ENCODE results near the gene PAM.
"Not testable (repeated sequence)": the region's sequence is repeated elsewhere in the genome, so short reads cannot be mapped to it uniquely, and the experiment has no call there.

PAM gene

DNA sequence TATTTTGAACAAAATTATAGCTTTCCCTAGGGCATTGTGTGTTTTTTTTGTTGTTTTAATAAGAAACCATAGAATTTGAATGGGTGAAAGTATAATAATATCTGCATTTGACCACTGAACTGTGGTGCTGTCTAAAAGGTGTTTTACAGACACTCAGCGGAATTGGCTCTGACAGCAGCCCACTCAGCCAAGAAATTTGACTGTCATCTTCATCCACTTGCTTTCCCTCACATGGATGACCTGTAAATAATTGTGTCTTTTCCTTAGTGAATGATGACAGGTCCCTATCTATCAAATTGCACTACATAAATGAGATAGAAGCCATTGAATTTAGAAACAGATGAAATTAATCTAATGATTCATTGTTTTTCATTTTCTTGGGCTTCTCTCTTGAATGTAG, 150.0 kb downstream of the PAM start:
- no peak for DNase-seq

DNA sequence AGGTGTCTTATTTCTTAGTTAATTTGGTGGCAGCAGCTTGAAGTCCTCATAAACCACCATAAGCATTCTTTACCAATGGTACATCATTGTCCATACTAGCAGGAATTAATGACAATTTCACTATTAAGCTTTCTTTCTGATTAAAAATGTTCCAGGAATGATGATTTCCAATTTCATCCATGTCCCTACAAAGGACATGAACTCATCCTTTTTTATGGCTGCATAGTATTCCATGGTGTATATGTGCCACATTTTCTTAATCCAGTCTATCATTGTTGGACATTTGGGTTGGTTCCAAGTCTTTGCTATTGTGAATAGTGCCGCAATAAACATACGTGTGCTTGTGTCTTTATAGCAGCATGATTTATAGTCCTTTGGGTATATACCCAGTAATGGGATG, 152.0 kb downstream of the PAM start:
- DNase-seq = not testable (repeated sequence)

DNA sequence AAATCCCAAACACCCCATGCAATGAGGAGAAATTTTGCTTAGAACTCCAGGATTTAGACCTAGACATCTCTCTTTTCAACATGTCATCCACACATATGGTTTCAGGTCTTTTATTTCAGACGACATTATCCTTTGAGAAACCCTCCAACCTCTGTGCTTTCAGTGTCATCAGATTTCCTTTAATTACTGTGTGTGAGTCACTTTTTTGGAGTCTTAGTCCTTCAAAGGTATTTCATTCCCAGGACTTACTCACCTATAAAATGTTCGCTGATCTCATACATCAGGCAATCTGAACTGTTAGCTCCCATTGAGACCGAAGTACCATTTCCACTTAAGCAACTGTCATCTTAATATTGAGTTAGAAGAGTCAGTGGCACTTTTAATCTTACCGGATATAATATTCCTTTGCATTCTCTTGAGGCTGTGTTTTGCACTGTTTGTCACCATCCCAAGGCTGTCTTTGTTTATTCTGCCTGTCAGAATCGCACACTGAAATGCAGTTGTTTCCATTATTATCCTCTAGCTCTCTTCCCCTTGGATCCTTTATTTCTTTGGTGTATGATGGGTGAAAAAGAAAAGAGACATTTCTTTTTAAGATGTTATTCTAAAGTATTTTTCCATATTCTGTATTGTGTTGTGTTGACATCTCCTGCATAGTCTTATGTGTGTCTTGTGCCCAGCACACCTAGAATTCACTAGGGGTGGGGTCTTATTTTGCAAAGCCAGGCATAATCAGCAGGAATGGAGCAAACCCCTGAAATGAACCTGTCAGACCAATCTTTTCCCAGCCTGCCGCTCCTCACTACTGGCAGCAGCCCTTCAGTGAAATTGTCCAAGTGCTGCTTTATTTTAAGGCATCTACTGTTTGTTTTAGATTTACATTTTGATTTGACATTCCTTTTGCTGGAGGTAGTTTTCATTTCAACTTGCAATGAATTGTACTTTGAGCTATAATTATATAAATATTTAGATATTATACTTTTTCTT, 155.4 kb downstream of the PAM start:
- no peak for DNase-seq

DNA sequence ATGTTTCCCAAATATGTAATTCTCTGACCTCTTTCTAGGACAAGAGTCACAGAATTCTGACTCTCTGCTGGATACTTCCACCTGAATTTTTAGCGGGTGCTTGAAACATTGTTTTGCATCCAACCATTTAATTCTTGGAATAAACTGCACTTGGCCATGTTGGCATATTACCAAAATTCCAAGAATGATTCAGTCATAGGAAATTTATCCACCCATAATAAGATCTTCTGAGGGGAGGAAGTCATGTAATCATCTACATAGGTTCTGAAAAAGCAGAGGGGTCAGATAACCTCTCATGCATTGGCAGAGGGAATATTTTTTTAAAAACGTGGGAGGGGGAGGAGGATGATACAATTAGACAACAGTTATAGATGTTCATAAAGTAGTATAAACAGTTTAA, 156.9 kb downstream of the PAM start:
- no peak for DNase-seq

DNA sequence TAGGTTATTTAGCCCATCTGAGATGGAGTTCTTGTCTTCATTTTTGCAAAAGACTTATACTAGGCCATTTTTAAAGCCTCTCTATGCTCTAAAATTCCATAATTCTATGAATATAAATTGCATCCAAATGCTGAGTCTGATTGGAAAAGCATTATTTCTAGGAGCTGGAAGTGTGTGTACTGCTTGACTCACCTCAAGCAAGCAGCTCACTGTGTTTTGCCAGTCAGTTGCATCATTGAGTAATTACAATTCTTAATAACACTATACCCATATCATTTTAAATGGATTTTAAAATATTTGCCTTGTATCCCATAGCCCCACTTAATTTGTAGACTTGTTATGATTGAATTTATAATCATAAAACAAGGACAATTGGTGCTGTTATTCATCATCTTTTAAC, 161.0 kb downstream of the PAM start:
- DNase-seq = no peak

DNA sequence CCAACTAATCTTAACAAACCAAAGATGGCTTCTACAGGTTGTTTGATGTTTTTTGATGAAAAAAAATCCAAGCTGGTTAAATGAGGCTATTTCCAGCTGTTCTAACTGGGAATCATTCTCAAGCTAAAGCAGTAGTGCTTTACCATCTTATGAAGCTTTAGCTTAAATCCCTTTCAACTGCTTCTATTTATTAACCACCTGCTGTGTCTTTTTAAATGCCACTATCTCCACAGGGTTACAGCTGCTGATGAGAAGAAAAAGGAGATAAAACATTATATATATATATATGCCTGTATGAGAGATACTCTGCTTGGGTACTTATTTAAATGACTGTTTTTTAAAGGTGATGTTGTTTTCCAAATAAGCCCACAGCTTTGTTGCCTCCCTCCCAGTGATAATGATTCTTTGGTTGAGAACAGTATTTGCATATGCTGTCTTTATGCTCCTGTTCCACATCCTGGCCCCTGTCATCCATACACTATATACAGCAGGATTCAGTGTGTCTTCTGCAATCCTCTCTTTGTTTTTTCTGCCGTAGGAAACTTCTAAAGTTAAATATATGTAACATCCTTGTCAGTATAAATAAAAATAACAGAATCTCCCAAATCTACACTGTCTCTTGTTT, 164.0 kb downstream of the PAM start:
- DNase-seq = no peak

DNA sequence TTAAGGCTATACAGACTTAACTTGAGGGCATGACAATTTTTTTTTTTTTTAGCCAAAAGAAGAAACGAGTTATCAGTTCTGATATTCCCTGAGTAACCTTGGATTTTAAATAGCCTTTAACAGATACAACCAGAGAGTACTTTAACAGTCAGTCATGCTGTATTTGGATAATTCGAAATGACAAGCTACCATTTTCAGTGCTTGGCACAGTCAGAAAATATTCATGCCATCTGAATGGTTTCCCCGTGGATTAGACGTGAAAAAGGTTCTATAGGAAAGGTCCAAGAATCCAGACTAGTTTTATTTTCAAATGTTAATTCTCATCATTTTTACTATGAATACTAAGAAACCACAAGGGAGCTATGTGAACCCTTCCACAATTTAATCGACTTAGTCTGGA, 165.7 kb downstream of the PAM start:
- DNase-seq = no peak

DNA sequence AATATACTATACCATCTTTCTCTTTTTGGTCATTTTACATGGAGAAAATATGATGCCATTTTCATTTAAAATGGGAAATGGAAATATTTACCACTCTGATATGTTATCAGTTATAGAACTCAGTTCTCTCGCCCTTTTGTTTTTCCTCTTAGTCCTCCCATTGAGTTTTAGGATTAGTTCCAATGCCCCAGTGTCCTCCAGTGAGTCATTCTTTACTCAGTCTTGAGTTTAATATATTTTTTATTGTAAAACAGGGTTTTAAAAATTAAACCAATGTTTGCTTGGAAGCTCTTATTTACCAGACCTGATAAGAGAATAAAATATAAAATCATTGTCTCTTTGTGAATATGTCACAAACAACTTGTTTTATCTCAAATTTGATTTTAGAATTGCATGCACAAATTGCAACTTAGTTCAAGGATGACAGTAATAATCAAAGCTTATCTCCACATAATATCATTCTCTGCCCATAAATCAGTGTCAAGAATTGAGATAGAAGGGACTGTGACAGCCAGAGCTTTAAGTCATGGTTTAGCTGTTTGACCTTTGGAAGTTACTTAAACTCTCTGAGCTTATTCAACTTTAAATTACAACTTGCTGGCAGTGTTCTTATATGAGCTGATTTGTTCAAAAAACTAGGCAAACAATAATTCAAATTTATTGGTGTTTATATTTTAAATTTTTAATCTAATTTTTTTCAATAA, 166.4 kb downstream of the PAM start:
- no peak for DNase-seq

DNA sequence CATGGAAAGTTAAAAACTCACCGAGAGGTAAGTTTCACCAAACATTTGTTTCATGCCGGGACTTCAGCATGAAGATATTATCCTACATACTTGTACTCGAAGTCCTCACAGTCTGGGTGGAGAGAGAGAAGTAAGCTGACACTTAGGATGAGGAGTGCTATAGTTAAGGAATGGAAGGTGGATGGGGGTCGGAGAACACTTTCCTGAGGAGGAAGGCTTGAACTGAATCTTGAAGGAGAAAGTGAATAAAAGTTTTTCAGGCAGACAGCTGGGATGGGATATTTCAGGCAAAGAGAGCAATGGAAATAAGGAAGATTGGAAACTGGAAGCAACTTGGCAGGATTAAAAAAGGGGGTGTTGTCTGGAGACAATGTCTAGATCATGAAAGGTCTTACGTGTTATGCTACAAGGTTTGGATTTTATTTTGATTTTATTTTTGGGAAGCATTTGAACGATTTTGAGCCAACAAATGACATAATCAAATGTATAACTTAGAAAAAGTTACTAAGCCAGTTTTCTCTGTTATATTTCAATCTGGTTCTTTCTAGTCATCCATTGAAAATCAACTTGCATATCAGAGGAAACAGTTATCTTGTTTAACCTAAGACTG, 167.1 kb downstream of the PAM start:
- DNase-seq = no peak

DNA sequence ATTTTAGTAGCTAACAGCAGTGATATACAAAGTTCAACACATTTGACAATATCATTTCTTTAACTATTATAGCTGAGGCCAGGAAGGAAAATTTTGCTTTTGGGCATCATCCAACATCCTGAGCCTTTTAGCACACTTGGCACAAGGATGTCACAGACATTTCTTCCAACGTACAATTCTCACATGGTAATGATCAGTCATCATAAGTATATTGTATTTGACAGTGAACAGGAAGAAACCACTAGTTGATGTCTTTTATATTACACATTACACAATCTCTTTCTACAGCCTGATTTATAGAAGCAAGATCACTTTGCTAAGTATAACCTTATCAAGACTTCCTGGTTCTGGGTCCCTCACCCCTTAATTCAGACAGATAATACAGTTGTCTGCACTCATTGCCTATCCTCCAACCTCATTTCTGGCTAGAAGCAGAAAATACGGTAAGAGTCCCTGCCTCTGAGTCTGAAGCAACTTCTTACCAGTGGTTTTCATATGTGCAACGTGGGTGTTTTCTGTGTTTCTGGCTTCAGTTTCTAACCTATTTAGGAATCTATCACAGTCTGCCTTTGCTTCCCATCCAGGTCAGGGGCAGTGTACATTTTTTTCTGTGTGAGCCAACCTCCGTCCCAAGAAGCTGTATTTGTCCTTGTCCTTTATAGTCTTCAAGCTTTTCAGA, 167.8 kb downstream of the PAM start:
- DNase-seq = no peak

DNA sequence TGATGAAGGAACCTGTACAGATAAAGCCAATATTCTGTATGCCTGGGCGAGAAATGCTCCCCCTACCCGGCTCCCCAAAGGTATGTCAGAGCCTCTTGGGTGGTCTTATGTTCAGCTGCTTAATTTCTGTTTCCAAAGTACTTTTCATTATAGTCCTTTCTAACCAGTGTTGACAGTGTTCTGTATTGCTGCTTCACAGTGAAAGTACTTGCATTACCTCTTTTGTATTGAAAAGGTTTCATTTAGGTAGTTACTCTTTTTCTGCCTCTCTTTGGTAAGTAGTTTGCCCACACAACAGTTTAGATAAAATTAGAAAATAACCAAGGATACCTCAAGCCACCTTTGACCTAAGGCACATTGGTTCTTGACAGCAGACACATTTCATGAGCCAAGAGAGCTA, 169.9 kb downstream of the PAM start:
- no peak for DNase-seq

DNA sequence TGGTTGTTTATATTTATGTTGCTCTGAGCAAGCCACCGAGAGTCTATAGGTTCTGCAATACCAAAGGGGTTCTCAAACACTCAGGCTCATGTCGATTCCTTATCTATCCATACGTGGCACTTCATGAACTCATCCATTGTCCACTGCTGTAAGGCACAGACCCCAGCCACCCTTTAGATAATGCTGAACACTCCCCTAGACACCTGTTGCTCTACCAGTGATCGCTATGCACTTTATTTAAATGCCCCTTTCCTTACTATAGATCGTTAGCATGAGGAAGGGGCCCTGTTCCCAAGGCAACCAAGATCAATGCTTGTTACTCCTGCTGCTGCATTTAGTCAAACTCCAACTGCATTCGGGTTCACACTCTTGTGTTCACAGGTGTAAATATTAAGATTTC, 171.9 kb downstream of the PAM start:
- no peak for DNase-seq

DNA sequence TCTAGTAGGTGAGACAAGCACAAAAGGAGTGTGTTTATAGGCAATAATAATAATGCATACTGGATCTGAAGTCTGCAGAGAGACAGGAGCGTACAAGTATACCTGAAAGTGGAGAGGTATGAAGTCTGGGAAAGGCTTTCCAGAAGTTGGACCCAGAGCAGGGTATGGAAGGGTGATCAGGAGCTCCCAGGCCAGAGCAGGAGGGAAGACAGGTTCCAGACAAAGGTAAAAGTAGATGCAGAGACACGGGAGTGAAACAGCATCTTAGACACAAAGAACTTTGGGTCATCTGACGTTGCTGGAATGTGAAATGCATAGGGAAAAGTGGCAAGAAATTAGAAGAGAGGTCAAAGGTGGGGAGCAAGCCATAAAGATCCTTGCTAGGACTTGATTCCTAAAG, 175.1 kb downstream of the PAM start:
- DNase-seq = no peak

DNA sequence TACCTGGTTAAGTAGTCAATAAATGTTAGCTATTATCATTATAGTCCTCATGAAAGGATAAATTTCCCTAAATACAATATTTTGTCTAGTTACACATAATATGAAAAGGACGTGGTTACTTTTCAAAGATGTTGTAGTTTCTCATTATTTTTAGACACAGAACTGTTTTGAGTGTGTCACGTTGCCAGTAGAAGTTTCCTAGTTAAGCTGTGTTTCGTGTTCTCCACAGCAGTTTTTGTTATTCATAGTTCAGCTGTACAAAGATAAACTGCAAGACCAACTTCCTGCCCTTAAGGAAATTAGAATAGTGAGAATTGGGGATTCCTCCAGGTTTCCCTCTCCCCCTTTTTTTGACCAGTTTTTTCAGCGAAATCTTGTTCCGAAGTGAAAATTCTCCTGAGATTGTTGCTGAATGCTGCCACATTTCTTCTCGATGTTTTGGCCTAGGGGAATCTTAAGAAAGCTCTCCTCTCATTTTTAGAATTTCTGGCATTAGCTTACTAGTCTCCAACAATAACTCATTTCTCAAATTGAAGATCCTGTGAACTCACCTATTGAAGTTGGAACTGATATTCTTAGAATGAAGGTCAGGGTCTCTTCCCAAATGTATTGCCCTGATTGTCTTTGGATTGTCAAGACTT, 176.1 kb downstream of the PAM start:
- DNase-seq = no peak

DNA sequence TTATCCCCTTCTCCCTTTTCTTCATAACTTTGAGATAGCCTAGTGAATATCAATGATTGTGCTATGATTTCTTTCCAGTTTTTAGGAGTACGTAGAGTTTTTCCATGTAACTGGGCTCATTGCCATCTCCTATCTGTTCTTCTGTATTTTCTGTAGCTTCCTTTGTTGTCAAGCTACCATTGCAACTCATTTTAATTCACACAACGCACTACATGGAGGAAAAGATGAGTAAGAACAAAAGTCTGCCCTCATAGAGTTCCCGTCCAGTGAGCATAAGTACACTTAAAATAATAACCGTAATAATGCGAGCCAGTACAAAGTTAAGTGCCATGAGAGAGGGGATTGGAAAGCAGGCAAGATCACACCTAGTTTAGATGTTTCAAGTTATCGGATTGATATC, 177.7 kb downstream of the PAM start:
- DNase-seq = no peak

DNA sequence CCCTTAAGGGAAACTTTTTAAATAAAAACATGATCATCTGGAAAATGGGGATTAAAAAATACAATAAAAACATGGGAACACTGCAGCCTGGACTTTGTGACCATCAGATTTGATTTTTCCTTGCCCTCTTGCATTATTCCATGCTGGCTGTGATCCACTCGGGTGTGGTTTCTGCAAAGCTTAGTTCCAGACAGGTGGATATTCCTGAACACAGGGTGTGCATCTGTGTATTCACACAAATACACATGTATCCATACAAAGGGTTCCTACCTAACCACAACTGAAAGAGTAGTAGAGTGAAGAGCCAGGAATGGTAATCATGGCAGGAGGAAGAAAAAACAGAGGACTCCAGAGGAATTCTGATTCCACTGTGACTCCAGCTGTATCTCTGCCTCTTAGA, 178.2 kb downstream of the PAM start:
- DNase-seq = no peak

DNA sequence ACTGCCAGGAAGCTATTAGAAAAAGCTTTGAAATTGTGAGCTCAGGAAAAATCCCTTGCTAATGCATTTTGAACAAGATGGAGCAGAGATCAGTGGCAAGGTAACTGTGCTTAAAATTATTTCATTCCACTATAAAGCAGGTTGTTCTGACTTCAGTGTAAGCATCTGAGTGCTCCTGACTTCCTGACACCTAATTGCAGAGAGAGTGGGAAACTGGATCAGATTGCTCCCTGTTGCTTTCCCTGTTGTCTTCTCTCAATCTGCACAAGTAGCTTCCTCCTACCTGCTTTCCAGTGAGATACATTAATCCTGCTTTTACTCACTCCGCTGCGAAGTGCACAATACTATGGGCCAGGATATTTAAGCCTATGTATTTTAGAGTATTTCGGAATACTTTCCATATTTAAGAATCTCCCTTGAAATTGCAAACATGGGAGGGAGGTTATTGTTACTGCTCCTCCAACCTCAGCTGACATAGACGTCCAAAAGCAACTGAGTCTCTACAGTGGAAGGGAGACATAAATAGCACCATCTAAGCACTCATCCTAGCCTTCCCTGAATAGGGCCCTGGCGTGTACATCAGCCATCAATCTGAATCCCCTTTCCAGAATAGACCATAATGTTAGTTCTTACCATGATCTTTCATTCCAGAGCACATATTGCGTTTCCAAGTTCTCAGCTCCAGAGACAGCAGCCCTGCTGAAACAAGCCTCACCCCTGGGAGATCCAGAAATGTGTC, 178.8 kb downstream of the PAM start:
- DNase-seq = no peak

DNA sequence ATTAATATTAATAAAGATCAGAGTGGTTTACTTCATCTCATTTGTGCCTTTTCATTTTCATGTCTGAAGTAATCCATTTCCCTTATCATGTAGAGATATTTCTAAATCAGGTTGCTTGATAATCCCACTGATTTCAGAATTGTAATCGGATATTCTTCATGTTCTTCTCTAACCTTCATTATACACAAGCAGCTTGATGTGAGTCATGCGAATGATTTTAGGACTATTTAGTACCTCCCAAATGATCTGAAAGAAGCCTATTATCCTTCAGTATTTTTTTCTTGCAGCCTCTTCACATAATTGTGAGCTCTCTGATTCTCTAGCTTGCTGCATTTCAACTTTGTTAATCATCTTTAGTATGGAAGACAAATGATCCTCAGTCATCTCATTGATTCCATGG, 182.8 kb downstream of the PAM start:
- no peak for DNase-seq

DNA sequence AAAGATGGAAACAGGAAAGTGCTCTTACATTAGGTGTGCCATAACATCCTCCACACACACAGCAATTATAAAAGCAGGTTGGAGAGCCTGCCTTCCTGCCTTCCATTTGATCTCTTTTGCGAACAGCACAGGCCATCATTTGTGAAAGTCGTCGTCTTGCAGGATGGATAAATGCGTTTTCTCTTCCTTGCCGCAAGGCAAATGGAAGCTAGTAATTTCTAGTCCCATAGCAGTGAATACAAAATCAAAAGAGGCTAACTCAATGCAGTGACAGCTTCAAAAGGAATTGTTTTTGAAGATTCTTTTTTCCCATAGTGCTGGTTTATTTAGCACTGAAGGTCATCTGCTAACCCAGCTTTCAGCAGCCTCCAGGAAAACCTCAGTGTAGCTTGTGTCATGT, 186.0 kb downstream of the PAM start:
- DNase-seq = no peak

DNA sequence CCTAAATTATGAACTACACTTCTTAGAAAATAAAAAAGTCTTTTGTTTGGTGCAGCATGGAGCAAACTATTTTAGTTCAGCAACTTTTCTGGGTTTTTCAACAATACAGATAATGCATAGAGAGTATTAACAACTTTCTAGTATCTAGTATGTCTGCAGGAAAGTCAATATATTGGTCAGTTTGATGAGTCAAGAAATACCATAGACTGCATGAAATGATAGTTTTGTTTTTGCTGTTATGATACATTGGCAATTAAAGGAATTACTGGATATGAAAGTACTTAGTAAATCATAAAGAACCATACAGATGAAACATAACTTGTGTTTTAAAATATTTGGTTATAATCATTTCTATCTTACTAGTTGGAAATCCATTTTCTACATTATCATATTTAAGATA, 191.3 kb downstream of the PAM start:
- no peak for DNase-seq

DNA sequence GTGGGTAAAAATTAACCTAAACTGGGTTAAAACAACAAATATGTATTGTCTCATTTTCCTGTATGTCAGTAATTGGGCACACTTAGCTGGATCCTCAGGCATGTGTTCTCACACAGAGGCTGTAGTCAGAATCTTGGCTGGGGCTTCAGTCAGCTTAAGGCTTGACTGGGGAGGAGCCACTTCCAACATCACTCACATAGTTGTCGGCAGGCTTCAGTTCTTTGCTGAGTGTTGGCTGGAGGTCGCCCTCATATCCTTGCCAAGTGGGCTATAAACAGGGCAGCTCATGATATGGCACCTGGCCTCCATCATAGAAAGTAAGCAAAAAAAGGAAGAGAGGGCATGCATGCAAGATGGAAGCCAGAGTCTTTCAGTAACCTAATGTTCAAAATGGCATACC, 191.9 kb downstream of the PAM start:
- DNase-seq = no peak

DNA sequence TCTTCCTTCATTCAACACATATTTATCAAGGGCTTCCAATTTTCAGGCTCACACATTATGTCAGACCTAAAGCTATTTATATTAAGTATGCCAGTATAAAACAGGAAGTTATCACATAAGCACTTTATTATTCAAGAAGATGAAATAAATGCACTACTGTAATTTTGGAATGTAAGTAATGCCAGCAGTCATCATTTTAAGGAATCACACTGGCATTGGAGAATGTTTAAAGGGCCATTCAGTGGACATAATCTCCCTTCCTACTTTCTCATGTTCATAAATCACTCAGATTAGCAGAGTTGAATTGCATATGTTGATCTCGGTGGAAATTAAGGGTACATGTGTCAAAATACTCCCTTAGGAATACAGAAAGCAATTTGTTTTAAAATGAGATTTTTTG, 200.4 kb downstream of the PAM start:
- no peak for DNase-seq
